OCI-LY7 (cell line): ENCODE data around the gene BOLA2B. TPM values are rescaled to one million over a fixed set of nuclear protein-coding genes. Genes with fewer than 3 reads are reported as not detected.
A peak's percentile ranks its signal among the peaks of the same experiment; 100 is the strongest.

ENCODE experiments used
- BruUV-seq: library from RNA; stranded (reverse); fragments of 400-500 nt; replicated peaks from 2 replicates; lab custom pipeline; 2021; lab: Mats Ljungman, UMichigan
- CTCF ChIA-PET: fragments of 300-600 bp; sonication (Branson Sonifier 250); formaldehyde crosslinking; loops from one replicate; lab custom pipeline; 2022; ENCODE audit warnings: antibody characterized with exemption; ENCODE audit not compliant: unreplicated experiment; lab: Charles Lee
- POLR2A ChIA-PET: fragments of 300-600 bp; sonication (Branson Sonifier 250); formaldehyde crosslinking; loops from one replicate; lab custom pipeline; 2022; ENCODE audit warnings: antibody characterized with exemption; lab: Charles Lee
- DNase-seq: peaks from one replicate; pipeline ENCODE4 v3.0.0-alpha.2; 2015; ENCODE audit warnings: low spot score
- H2AFZ ChIP-seq: fragments of 200-600 bp; sonication (generic), shearing (Covaris generic); 2 replicates; pipeline ENCODE4 v1.6.1; 2014; ENCODE audit warnings: mild to moderate bottlenecking, antibody characterized with exemption, low read length, moderate library complexity
- H3K27ac ChIP-seq: fragments of 200-600 bp; sonication (generic); 2 replicates; pipeline ENCODE4 v1.5.1; 2014; ENCODE audit warnings: mixed run types, low read depth, mild to moderate bottlenecking, moderate library complexity, low read length, inconsistent platforms; ENCODE audit not compliant: poor library complexity, severe bottlenecking
- H3K36me3 ChIP-seq: fragments of 200-600 bp; sonication (generic); 2 replicates; pipeline ENCODE4 v1.6.1; 2014; ENCODE audit warnings: mild to moderate bottlenecking, antibody characterized with exemption, low read length, moderate library complexity, mixed read lengths; ENCODE audit not compliant: insufficient read depth
- H3K4me1 ChIP-seq: fragments of 200-600 bp; sonication (generic); 2 replicates; pipeline ENCODE4 v1.5.1; 2014; ENCODE audit warnings: mild to moderate bottlenecking, low read length; ENCODE audit not compliant: insufficient read depth, poor library complexity, severe bottlenecking
- H3K4me2 ChIP-seq: fragments of 200-600 bp; sonication (generic); 2 replicates; pipeline ENCODE4 v1.6.1; 2014; ENCODE audit warnings: mild to moderate bottlenecking, low read length
- H3K4me3 ChIP-seq: fragments of 200-600 bp; sonication (generic); 2 replicates; pipeline ENCODE4 v1.5.1; 2014; ENCODE audit warnings: mild to moderate bottlenecking, low read depth, low read length; ENCODE audit not compliant: poor library complexity, severe bottlenecking
- H3K79me2 ChIP-seq: fragments of 200-600 bp; sonication (generic); 2 replicates; pipeline ENCODE4 v1.6.1; 2016; ENCODE audit warnings: low read depth, mild to moderate bottlenecking, low read length, moderate library complexity, mixed read lengths; ENCODE audit not compliant: insufficient read depth
- H3K9me2 ChIP-seq: fragments of 200-600 bp; sonication (generic); 2 replicates; pipeline ENCODE4 v1.6.1; 2016; ENCODE audit warnings: mild to moderate bottlenecking, low read length, mixed read lengths; ENCODE audit not compliant: insufficient read depth
- H3K9me3 ChIP-seq: fragments of 200-600 bp; sonication (generic); 2 replicates; pipeline ENCODE4 v1.6.1; 2014; ENCODE audit warnings: mild to moderate bottlenecking, mixed run types, low read length, mixed read lengths
- H4K20me1 ChIP-seq: fragments of 200-600 bp; sonication (generic); 2 replicates; pipeline ENCODE4 v1.6.1; 2014; ENCODE audit warnings: mild to moderate bottlenecking, antibody characterized with exemption, low read length, moderate library complexity, mixed read lengths; ENCODE audit not compliant: insufficient read depth
- EZH2phosphoT487 ChIP-seq: fragments of 200-600 bp; sonication (generic); IDR thresholded peaks from 2 replicates; pipeline ENCODE4 v1.6.1; 2018; ENCODE audit warnings: low read depth, borderline replicate concordance, mild to moderate bottlenecking, mixed run types, antibody characterized with exemption, low read length, moderate library complexity, mixed read lengths
- intact Hi-C: fragments of 100-400 bp; cut with micrococcal nuclease; formaldehyde crosslinking; loops from one replicate; pipeline ENCODE4 v1.10.0; 2022; ENCODE audit not compliant: unreplicated experiment
- total RNA-seq, 2 experiments: library from RNA; depleted of rRNA in 1 of 2; stranded (reverse); fragments of >200 nt in 1 of 2; shearing (Covaris generic) in 1 of 2; gene quantifications; 2 replicates each; pipeline ENCODE4 v1.2.3, GENCODE V29; 2014 to 2022
- TF ChIP-seq, protein P1 (sequence below): fragments of 200-600 bp; sonication (generic); conservative IDR thresholded peaks from 2 replicates; pipeline ENCODE4 v1.5.1; 2014; ENCODE audit warnings: mild to moderate bottlenecking, antibody characterized with exemption, low read length, moderate library complexity, mixed read lengths

The BOLA2B gene
- total RNA-seq, 2 experiments from 2014 or later = 119 to 179 TPM

- no peaks in the 10 kb centered on the region for H4K20me1 ChIP-seq
- peak; percentile 88 for DNase-seq
- peak overlapping the region; percentile 94 for H3K27ac ChIP-seq
- intact Hi-C loops = no loop called here
- H3K9me2 ChIP-seq = no peaks in the 10 kb centered on the region
- peak overlapping the region; percentile 86 for H3K4me3 ChIP-seq
- peak overlapping the region; percentile 90 for H3K4me2 ChIP-seq
- peaks cover 25% of the 10 kb centered on the region; the same call in 1 of the 2 replicates for H3K79me2 ChIP-seq
- TF ChIP-seq, protein P1, sequence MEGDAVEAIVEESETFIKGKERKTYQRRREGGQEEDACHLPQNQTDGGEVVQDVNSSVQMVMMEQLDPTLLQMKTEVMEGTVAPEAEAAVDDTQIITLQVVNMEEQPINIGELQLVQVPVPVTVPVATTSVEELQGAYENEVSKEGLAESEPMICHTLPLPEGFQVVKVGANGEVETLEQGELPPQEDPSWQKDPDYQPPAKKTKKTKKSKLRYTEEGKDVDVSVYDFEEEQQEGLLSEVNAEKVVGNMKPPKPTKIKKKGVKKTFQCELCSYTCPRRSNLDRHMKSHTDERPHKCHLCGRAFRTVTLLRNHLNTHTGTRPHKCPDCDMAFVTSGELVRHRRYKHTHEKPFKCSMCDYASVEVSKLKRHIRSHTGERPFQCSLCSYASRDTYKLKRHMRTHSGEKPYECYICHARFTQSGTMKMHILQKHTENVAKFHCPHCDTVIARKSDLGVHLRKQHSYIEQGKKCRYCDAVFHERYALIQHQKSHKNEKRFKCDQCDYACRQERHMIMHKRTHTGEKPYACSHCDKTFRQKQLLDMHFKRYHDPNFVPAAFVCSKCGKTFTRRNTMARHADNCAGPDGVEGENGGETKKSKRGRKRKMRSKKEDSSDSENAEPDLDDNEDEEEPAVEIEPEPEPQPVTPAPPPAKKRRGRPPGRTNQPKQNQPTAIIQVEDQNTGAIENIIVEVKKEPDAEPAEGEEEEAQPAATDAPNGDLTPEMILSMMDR = no peak
- no peak for TF ChIP-seq EZH2phosphoT487
- peaks cover 42% of the 10 kb centered on the region for H3K4me1 ChIP-seq
- peaks cover 43% of the 10 kb centered on the region for H3K36me3 ChIP-seq
- BruUV-seq = TSS peak; percentile 58
- H3K9me3 ChIP-seq = no peaks in the 10 kb centered on the region
- H2AFZ ChIP-seq = no peak overlapping the region
- ChIA-PET POLR2A (interaction anchor here (0.6 to 1.0 kb wide), 2 partner anchors 47 to 82 kb away, joined by 3 read pairs; no protein-coding TSS in a partner anchor), CTCF (interaction anchor here (0.6 kb wide), 1 partner anchor 119 kb away, joined by 3 read pairs; the partner anchor contains the start of gene ALDOA)
Observed at GRCh38 chr16:30184096-30184890, 9.2 kb downstream of the BOLA2B start.

DNA sequence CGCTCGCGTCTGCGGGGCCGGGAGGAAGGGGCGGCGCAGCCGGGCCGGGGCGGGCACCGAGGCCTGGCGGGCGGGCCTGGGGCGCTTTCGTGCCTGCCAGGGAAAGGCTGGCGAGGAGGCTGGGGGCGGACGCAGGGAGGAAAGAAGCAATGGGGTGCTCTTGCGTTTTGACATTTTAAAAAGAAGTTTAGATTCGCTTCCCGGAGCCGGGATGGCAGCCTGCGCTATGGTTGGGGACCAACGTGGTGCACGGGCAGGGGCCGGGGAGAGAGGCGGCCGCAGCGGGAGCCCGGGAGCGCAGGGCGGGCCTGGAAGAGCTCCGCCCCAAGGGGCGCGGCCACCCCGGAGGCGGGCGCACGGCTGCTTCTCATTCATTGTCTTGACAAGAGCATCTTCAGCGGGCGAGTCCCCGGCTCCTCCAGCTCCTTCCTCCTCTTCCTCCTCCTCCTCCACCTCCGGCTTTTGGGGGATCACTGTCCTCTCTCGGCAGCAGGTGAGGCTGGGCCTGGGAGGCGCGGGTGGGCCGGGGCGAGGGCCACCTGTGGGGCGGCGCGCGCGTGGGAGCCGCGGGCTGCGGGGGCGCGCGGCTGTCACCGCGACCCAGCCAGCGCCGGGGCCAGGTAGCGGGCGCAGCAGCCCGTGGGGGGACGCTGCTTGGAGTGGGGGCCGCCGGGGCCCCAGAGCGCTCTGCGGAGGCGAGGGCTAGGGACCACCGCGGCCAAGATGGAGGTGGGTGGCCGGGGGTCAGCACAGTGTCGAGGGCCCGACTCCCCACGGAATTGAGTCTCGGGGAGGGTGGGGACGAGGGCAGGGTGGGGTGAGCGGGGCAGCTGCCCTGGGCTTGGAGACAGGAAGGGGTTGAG lies 10.0 kb downstream of the BOLA2B start, which contains the start of gene CORO1A:
CORO1A (plus strand) TSS at position 370 of the 863 bp plus-strand sequence. CDS start 1,608 bp downstream, outside the sequence.
- Histone ChIP-seq H4K20me1 (no peaks in the 10 kb centered on the region), H3K9me2 (no peaks in the 10 kb centered on the region), H3K4me2 (peak within 1 kb of the TSS; percentile 90), H3K4me1 (peaks cover 42% of the 10 kb centered on the region), H3K79me2 (peaks cover 25% of the 10 kb centered on the region; the same call in 1 of the 2 replicates), H3K9me3 (no peaks in the 10 kb centered on the region), H3K4me3 (peak within 1 kb of the TSS; percentile 86), H3K27ac (peak within 1 kb of the TSS; percentile 94), H3K36me3 (peaks cover 43% of the 10 kb centered on the region), H2AFZ (peak within 1 kb of the TSS; percentile 22; the same call in 1 of the 2 replicates)
- DNase-seq = peak; percentile 90
- TF ChIP-seq EZH2phosphoT487 = no peak
- TF ChIP-seq, protein P1 = no peak
- POLR2A ChIA-PET = interaction anchor here (0.6 to 1.0 kb wide), 4 partner anchors 46 to 210 kb away, joined by 3 read pairs; no protein-coding TSS in a partner anchor
- intact Hi-C loops = no loop called here
- CTCF ChIA-PET = no interaction called here
- no TSS peak for BruUV-seq
